C4-2B (cell line): ENCODE data around the gene FBXW9.

ENCODE experiments used
- H3K27ac ChIP-seq: fragments of 450-650 bp; 2 replicates; pipeline ENCODE4 v1.5.1; 2017
- ZFX ChIP-seq: fragments of 450-650 bp; IDR thresholded peaks from 2 replicates; pipeline ENCODE4 v1.6.1; 2017
- TF ChIP-seq, protein P1 (sequence below): fragments of 450-650 bp; conservative IDR thresholded peaks from 2 replicates; pipeline ENCODE4 v1.5.1; 2017; ENCODE audit warnings: mild to moderate bottlenecking

Gene FBXW9

DNA sequence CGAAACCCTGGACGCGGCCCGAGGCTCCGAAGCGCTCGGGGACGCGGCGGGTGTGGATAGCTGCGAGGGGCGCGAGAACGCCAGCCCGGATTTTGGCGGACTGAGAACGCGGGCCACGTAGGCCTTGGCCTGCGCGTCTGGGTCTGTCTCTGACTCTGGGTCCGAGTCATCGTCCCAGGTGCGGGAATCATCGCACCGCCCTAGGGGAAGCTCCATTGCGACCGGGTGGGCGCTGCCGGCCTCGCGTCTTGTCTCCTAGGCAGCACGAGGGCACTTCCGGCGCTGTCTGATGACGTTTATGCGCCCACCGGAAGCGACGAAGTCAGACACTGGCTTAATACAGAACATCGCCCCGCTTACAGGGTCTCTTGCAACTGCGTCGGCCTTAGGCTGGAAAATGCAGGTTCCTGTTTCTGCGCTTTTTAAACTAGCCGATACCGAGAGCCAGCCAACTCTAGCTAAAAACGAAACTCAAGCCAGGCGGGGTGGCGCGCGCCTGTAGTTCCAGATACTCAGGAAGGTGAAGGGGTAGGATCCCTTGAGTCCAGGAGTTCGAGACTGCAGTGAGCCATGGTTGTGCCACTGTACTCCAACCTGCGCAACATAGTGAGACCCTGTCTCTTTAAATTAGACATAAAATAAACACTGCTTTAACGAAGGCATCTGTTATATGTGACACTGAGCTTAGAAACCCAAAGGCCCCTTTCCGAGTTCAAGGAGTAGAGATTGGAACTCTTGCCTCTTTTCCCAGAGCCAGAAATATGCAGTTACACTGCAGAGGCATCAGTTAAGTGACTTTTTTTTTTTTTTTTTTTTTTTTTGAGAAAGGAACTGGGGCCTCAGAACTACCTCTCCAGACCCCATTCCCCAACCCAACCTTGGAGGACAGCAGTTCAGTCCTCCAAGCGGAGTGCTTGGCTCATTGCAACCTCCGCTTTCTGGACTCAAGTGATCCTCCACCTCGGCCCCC lies at the start of gene FBXW9:
Gene FBXW9, minus strand, starts transcription at position 266 of the 970 bp plus-strand sequence. Its CDS starts 50 bp downstream, at position 216.
- TF ChIP-seq, protein P1, sequence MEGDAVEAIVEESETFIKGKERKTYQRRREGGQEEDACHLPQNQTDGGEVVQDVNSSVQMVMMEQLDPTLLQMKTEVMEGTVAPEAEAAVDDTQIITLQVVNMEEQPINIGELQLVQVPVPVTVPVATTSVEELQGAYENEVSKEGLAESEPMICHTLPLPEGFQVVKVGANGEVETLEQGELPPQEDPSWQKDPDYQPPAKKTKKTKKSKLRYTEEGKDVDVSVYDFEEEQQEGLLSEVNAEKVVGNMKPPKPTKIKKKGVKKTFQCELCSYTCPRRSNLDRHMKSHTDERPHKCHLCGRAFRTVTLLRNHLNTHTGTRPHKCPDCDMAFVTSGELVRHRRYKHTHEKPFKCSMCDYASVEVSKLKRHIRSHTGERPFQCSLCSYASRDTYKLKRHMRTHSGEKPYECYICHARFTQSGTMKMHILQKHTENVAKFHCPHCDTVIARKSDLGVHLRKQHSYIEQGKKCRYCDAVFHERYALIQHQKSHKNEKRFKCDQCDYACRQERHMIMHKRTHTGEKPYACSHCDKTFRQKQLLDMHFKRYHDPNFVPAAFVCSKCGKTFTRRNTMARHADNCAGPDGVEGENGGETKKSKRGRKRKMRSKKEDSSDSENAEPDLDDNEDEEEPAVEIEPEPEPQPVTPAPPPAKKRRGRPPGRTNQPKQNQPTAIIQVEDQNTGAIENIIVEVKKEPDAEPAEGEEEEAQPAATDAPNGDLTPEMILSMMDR: no peak
- TF ChIP-seq ZFX: peak; percentile 45; the same call in 1 of the 2 replicates
- H3K27ac ChIP-seq: peak within 1 kb of the TSS; percentile 59

GRCh38 chr19:12745166-12745897 lies 48.9 kb upstream of the FBXW9 start:
- TF ChIP-seq, protein P1: no peak
- no peak for TF ChIP-seq ZFX
- no peak overlapping the region for H3K27ac ChIP-seq

GRCh38 chr19:12737835-12738351 lies 41.5 kb upstream of the FBXW9 start:
- TF ChIP-seq ZFX: no peak
- TF ChIP-seq, protein P1: no peak
- peak overlapping the region; percentile 79 for H3K27ac ChIP-seq

DNA sequence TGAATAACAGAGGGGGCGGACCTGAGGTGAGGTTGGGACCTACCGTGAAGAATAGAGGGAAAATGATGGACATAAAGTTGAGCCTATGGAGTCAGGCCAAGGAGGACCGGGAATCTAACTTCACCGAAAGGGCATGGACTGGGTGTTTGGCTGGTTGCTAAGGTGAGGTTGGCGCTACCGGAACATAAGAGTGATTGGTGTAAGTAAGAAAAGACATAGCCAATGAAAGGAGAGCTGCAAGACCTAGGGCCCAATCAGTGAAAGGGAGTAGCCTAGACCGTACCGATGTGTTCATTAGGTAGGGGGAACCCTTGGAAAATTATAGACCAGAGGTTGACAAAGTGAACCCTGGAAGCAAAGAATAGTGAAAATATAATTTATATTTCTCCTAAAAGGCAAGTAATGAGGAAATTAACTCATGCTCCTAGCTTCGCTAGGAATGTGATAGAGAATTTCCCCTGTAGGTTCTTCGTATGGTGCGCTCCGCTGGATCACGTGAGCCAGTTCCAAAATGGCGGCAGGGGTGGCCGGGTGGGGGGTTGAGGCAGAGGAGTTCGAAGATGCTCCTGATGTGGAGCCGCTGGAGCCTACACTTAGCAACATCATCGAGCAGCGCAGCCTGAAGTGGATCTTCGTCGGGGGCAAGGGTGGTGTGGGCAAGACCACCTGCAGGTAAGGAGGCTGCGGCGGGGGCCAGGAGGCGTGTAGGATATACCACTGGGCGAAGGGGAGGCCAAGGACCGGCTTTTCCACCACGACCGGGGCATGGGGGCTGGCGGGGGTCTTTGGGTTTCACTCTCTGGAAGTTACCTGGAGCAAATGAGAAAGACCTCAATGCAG lies 40.8 kb upstream of the FBXW9 start, which contains the start of gene GET3:
Gene GET3, plus strand, starts transcription at position 503 of the 840 bp plus-strand sequence. Its CDS starts 9 bp downstream, at position 512.
- H3K27ac ChIP-seq: peak within 1 kb of the TSS; percentile 79
- TF ChIP-seq ZFX: no peak
- TF ChIP-seq, protein P1: no peak

- H3K27ac ChIP-seq: peak overlapping the region; percentile 97
- TF ChIP-seq, protein P1: no peak; the same call in 1 of the 2 replicates
- TF ChIP-seq ZFX: no peak
These were observed 37.2 kb upstream of the FBXW9 start for GRCh38 chr19:12733369-12734214.

DNA sequence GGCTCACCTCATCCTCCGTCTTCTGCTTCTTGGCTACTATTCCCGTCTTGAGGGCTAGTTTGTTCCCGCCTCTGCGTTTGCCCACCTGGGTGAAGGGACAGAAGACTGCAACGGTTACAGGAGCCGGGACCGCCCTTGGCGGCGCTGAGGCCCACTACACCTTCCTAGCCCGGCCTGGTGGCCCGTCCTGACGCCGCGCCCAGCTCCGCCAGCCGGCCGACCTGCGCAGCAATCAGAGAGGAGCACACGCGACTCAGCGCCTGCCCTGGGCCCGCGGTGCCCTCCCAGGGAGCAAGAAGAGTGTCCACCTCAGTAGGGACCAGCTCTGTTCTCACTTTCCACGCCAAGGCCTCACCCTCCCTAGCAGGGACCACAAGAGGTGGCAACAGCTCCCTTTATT lies 34.9 kb upstream of the FBXW9 start:
- TF ChIP-seq ZFX: no peak
- TF ChIP-seq, protein P1: no peak
- no peak overlapping the region for H3K27ac ChIP-seq
